MCF 10A (cell line): ENCODE measurements around the gene NAT16. TPM values are rescaled to one million over a fixed set of nuclear protein-coding genes. Genes with fewer than 3 reads are reported as not detected.
A peak's percentile ranks its signal among the peaks of the same experiment; 100 is the strongest.

Source experiments
- BruUV-seq: library from RNA; stranded (reverse); fragments of 400-500 nt; replicated peaks from 2 replicates; lab custom pipeline; 2021; lab: Mats Ljungman, UMichigan
- CTCF ChIA-PET: fragments of 300-600 bp; sonication (Branson Sonifier 250); formaldehyde crosslinking; extraction: SDS; loops from one replicate; lab custom pipeline; 2021; ENCODE audit warnings: antibody characterized with exemption, inconsistent platforms; lab: Yijun Ruan, JAX
- POLR2A ChIA-PET: fragments of 300-600, 350-650 bp; sonication (Branson Sonifier 250); formaldehyde crosslinking; extraction: SDS; loops from one replicate; lab custom pipeline; 2020; ENCODE audit warnings: antibody characterized with exemption, inconsistent platforms; lab: Yijun Ruan, JAX
- DNase-seq: peaks from one replicate; pipeline ENCODE4 v3.0.0-alpha.2; 2018; ENCODE audit not compliant: unreplicated experiment
- H3K27ac Mint-ChIP-seq: one replicate; pipeline ENCODE4 v1.8.0; 2022; ENCODE audit warnings: mild to moderate bottlenecking, low read depth, mixed read lengths; ENCODE audit not compliant: unreplicated experiment
- H3K27me3 Mint-ChIP-seq: one replicate; pipeline ENCODE4 v1.8.0; 2022; ENCODE audit warnings: mixed read lengths; ENCODE audit not compliant: insufficient read depth, unreplicated experiment
- H3K36me3 Mint-ChIP-seq: one replicate; pipeline ENCODE4 v1.8.0; 2022; ENCODE audit warnings: mild to moderate bottlenecking, moderate library complexity, mixed read lengths; ENCODE audit not compliant: insufficient read depth, unreplicated experiment
- H3K4me1 Mint-ChIP-seq: one replicate; pipeline ENCODE4 v1.8.0; 2022; ENCODE audit warnings: mixed read lengths; ENCODE audit not compliant: insufficient read depth, unreplicated experiment
- H3K4me3 Mint-ChIP-seq: one replicate; pipeline ENCODE4 v1.8.0; 2022; ENCODE audit warnings: mild to moderate bottlenecking, moderate library complexity, mixed read lengths; ENCODE audit not compliant: unreplicated experiment
- H3K9me3 Mint-ChIP-seq: one replicate; pipeline ENCODE4 v1.8.0; 2022; ENCODE audit warnings: mixed read lengths; ENCODE audit not compliant: unreplicated experiment
- intact Hi-C: fragments of 100-400 bp; cut with micrococcal nuclease; formaldehyde crosslinking; loops from 2 replicates; pipeline ENCODE4 v1.14.1; 2022
- total RNA-seq: library from RNA; stranded (reverse); gene quantifications from 2 replicates; pipeline ENCODE4 v1.2.3, GENCODE V29; 2022
- TF ChIP-seq, protein P1 (sequence below): fragments of 200-600 bp; IDR thresholded peaks from one replicate; pipeline ENCODE4 v1.8.0; 2022; ENCODE audit warnings: antibody characterized with exemption, mild to moderate bottlenecking; ENCODE audit not compliant: unreplicated experiment

Gene NAT16
- total RNA-seq, 1 experiment from 2014 or later: not detected

DNA sequence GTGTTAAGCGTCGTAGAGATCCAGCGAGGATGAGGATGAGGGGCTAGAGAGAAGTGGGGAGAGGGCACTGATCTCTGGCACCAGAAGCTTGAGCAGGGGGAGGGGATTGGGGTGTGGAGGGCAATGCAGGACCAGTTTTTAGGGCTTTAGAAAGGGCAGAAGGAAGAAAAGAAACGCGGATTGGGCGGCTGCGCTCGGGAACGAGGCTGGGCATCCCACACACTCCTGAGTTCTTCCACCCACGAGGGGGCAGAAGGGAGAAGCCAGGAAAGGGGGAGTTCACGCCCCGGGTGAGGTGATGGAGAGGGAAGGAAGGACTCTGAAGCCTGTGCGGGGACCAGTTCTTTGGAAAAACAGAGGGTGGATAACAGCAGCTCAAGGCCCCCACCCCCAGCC is 8.7 kb downstream of the NAT16 start:
- Mint-ChIP-seq H3K27me3 (peaks cover 89% of the 10 kb centered on the region), H3K4me3 (peak overlapping the region; percentile 23), H3K27ac (no peak overlapping the region), H3K4me1 (peaks cover 41% of the 10 kb centered on the region), H3K36me3 (no peaks in the 10 kb centered on the region), H3K9me3 (no peaks in the 10 kb centered on the region)
- TF ChIP-seq, protein P1, sequence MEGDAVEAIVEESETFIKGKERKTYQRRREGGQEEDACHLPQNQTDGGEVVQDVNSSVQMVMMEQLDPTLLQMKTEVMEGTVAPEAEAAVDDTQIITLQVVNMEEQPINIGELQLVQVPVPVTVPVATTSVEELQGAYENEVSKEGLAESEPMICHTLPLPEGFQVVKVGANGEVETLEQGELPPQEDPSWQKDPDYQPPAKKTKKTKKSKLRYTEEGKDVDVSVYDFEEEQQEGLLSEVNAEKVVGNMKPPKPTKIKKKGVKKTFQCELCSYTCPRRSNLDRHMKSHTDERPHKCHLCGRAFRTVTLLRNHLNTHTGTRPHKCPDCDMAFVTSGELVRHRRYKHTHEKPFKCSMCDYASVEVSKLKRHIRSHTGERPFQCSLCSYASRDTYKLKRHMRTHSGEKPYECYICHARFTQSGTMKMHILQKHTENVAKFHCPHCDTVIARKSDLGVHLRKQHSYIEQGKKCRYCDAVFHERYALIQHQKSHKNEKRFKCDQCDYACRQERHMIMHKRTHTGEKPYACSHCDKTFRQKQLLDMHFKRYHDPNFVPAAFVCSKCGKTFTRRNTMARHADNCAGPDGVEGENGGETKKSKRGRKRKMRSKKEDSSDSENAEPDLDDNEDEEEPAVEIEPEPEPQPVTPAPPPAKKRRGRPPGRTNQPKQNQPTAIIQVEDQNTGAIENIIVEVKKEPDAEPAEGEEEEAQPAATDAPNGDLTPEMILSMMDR: peak; percentile 9
- no peak for DNase-seq
- POLR2A ChIA-PET: interaction anchor here (1.2 kb wide), 2 partner anchors 20 to 47 kb away, joined by 4 to 5 read pairs; partner anchors contain the start of genes PLOD3 and ZNHIT1
- CTCF ChIA-PET: interaction anchor here (0.5 to 2.8 kb wide), 11 partner anchors 10 to 119 kb away, joined by 3 to 31 read pairs (median 5); no protein-coding TSS in a partner anchor
- no TSS peak for BruUV-seq
- intact Hi-C loops: no loop called here

DNA sequence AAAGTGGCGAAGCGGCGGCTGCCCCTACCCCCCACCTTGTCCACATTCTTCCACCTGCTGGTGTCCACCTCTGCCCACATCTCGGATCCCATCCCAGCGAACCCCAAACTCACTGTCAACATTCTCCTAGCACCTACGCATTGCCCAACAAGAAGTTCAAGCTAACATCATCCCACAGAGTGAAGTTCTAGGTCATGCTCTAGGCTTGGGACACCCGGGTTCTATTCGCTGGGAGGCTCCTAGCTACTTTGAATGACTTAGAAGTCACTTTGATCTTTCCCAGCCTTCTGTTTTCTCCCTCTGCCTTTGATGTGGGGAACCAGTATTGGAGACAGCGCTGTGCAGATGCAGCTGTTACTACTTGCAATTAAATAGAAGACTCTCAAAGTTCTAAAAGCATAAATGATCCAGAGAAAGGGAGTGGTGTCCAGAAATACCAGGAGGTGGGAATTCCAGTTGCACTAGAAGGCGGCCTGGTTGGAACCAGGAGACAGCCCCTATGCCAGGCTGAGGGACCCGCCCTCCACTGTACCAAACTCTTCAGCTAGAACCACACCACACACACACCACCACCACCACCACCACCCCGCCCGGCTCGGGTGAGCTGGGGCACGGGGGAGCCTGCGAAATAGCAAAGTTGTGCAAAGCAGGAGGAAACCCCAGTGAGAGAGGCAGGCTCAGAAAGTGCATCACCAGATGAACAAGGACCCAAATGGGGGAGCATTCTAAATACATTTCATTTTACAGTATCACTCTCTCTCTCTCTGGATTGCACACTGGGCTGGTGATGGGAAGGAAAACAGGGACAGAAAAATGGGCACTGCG is 9.3 kb downstream of the NAT16 start:
- no TSS peak for BruUV-seq
- DNase-seq: no peak
- intact Hi-C loops: no loop called here
- H3K9me3 Mint-ChIP-seq: no peaks in the 10 kb centered on the region
- no peak overlapping the region for H3K4me3 Mint-ChIP-seq
- no peaks in the 10 kb centered on the region for H3K36me3 Mint-ChIP-seq
- CTCF ChIA-PET: interaction anchor here (0.5 to 2.8 kb wide), 19 partner anchors 9 to 260 kb away, joined by 3 to 31 read pairs (median 4); no protein-coding TSS in a partner anchor
- H3K4me1 Mint-ChIP-seq: peaks cover 45% of the 10 kb centered on the region
- POLR2A ChIA-PET: interaction anchor here (1.2 to 1.6 kb wide), 3 partner anchors 20 to 47 kb away, joined by 4 to 6 read pairs (median 5); partner anchors contain the start of genes PLOD3 and ZNHIT1
- TF ChIP-seq, protein P1: no peak
- peak overlapping the region; percentile 71 for H3K27ac Mint-ChIP-seq
- H3K27me3 Mint-ChIP-seq: peaks cover 95% of the 10 kb centered on the region

DNA sequence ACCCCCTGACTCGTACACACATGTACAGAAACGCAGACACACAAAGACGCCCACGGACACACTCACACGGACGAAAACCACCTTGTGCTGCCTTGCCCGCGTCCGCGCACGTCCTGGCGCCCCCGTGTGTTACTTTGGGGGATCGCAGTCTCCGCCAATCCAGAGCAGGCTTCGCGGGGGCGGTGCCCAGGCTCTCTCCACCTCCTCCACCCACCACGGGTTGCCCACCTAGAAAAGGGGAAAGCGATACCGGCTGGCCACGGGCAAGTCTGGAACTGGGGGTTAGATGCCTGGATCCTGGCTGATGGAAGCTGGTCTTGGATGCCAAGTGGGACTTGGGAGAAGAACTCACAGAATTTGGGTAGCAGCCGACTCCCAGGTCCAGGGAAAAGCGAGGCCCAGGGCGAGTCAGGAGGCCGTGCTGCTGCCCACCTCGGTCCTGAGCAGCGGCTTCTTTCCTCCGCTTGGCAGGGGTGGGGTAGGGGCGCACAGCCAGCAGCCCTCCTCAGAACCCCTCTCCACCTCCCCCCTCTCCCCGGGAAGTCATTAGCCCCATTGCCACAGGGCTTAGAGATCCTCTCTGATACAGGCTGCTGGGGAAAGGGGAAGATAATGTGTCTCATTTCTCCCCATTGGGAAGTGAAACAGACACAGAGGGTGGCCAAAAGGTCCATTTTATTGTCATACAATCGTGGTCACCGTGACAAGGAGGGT is 10.1 kb downstream of the NAT16 start:
- ChIA-PET POLR2A (interaction anchor here (1.6 kb wide), 1 partner anchor 26 kb away, joined by 6 read pairs; no protein-coding TSS in a partner anchor), CTCF (interaction anchor here (0.6 to 2.8 kb wide), 11 partner anchors 15 to 113 kb away, joined by 3 to 31 read pairs (median 4); no protein-coding TSS in a partner anchor)
- DNase-seq: peak; percentile 56
- TF ChIP-seq, protein P1: peak; percentile 89
- Mint-ChIP-seq H3K4me3 (peak overlapping the region; percentile 29), H3K4me1 (peaks cover 50% of the 10 kb centered on the region), H3K27me3 (peaks cover 98% of the 10 kb centered on the region), H3K36me3 (peaks cover 4% of the 10 kb centered on the region), H3K27ac (peak overlapping the region; percentile 71), H3K9me3 (no peaks in the 10 kb centered on the region)
- intact Hi-C loops: loop anchor here (2.0 kb wide), 1 partner anchor 25 kb away; no protein-coding TSS in a partner anchor
- BruUV-seq: no TSS peak
